GM19238 (cell line): ENCODE results near the gene IQSEC1.
A peak's percentile ranks its signal among the peaks of the same experiment; 100 is the strongest.

Experiments used
- DNase-seq: peaks from one replicate; pipeline ENCODE4 v3.0.0; 2011; ENCODE audit warnings: low spot score; ENCODE audit not compliant: insufficient read length

Gene IQSEC1

GRCh38 chr3:12986521-12986920 lies 86.7 kb downstream of the IQSEC1 start:
- no peak for DNase-seq

GRCh38 chr3:12986031-12986430 lies 87.2 kb downstream of the IQSEC1 start:
- DNase-seq = no peak

- DNase-seq = no peak
Measured at GRCh38 chr3:12985148-12985547, 88.1 kb downstream of the IQSEC1 start.

GRCh38 chr3:12984023-12984823 lies 89.0 kb downstream of the IQSEC1 start:
- peak; percentile 60 for DNase-seq

- no peak for DNase-seq
Measured at GRCh38 chr3:12983319-12983718, 89.9 kb downstream of the IQSEC1 start.

GRCh38 chr3:12982619-12983101 lies 90.6 kb downstream of the IQSEC1 start:
- peak; percentile 43 for DNase-seq

- no peak for DNase-seq
Measured at GRCh38 chr3:12981306-12982275, 91.6 kb downstream of the IQSEC1 start.

- DNase-seq = no peak
Measured at GRCh38 chr3:12980596-12981290, 92.5 kb downstream of the IQSEC1 start.

GRCh38 chr3:12979947-12980487 lies 93.2 kb downstream of the IQSEC1 start:
- no peak for DNase-seq

- no peak for DNase-seq
Measured at GRCh38 chr3:12979151-12979946, 93.9 kb downstream of the IQSEC1 start.

- DNase-seq = no peak
Measured at GRCh38 chr3:12978682-12979081, 94.5 kb downstream of the IQSEC1 start.

- no peak for DNase-seq
Measured at GRCh38 chr3:12977117-12977808, 96.0 kb downstream of the IQSEC1 start.

GRCh38 chr3:12975748-12976522 lies 97.3 kb downstream of the IQSEC1 start:
- no peak for DNase-seq

- DNase-seq = no peak
Measured at GRCh38 chr3:12974819-12975218, 98.4 kb downstream of the IQSEC1 start.

GRCh38 chr3:12974334-12974733 lies 98.9 kb downstream of the IQSEC1 start:
- no peak for DNase-seq

- DNase-seq = no peak
Measured at GRCh38 chr3:12973827-12974226, 99.4 kb downstream of the IQSEC1 start.

GRCh38 chr3:12972781-12973702 lies 100.2 kb downstream of the IQSEC1 start:
- DNase-seq = no peak

- DNase-seq = no peak
Measured at GRCh38 chr3:12972043-12972442, 101.2 kb downstream of the IQSEC1 start.
